ENCODE results near the gene E4F1. TPM values are rescaled to one million over a fixed set of nuclear protein-coding genes. Genes with fewer than 3 reads are reported as not detected.

The E4F1 gene
- total and polyA plus RNA-seq, 10 of the 15 experiments (the other 5 are each of a cell fraction or from before 2014, with no cell fraction given), result 0.23 to 36.5 (median 14.5) TPM

DNA sequence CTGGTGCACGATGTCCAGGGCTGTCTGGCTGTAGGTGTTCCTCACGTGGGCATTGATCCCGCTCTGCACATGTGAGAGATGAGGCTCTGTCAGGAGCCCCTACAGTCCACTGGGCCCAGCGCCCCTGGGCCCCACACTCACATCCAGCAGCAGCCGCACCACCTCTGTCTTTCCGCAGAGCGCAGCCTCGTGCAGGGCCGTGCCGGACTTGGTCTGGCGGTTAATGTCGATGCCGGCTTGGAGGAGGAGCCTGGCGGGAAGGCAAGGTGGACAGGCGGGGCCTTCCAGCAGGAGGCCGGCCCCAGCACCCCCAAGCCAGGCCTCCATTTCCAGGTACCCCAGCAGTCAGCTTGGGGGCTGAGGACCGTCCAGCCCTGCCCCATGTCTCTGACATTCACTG, 36.2 kb upstream of the E4F1 start:
- Histone ChIP-seq H3K27ac (ENCODE audit: control insufficient read depth, insufficient read depth) (no peak overlapping the region), H3K4me2 (ENCODE audit: control insufficient read depth, insufficient read depth) (no peak overlapping the region), H3K9ac (ENCODE audit: control insufficient read depth, insufficient read depth, low read length) (no peak overlapping the region), H3K9me3 (replicated peaks; ENCODE audit: control insufficient read depth, insufficient read depth, low read length) (no peaks in the 10 kb centered on the region), H3K4me1 (ENCODE audit: control insufficient read depth, insufficient read depth, low read length) (no peaks in the 10 kb centered on the region), H2AFZ (ENCODE audit: control insufficient read depth, low read depth, low read length) (no peak overlapping the region), H3K36me3 (ENCODE audit: control insufficient read depth in 2 of 2, insufficient read depth in 2 of 2, low read length in 1 of 2) (no peaks in the 10 kb centered on the region), H4K20me1 (ENCODE audit: control insufficient read depth, insufficient read depth) (no peaks in the 10 kb centered on the region), H3K79me2 (ENCODE audit: control insufficient read depth, insufficient read depth, low read length) (no peaks in the 10 kb centered on the region), H3K27me3 (replicated peaks in 1 of 2; ENCODE audit: control insufficient read depth in 2 of 2, insufficient read depth in 2 of 2, low read length in 1 of 2) (no peaks in the 10 kb centered on the region; a peak in 1 of 4 replicates), H3K4me3 (no peak overlapping the region)
- no TSS peak for BruUV-seq (replicated peaks)
- TF ChIP-seq, protein P1, sequence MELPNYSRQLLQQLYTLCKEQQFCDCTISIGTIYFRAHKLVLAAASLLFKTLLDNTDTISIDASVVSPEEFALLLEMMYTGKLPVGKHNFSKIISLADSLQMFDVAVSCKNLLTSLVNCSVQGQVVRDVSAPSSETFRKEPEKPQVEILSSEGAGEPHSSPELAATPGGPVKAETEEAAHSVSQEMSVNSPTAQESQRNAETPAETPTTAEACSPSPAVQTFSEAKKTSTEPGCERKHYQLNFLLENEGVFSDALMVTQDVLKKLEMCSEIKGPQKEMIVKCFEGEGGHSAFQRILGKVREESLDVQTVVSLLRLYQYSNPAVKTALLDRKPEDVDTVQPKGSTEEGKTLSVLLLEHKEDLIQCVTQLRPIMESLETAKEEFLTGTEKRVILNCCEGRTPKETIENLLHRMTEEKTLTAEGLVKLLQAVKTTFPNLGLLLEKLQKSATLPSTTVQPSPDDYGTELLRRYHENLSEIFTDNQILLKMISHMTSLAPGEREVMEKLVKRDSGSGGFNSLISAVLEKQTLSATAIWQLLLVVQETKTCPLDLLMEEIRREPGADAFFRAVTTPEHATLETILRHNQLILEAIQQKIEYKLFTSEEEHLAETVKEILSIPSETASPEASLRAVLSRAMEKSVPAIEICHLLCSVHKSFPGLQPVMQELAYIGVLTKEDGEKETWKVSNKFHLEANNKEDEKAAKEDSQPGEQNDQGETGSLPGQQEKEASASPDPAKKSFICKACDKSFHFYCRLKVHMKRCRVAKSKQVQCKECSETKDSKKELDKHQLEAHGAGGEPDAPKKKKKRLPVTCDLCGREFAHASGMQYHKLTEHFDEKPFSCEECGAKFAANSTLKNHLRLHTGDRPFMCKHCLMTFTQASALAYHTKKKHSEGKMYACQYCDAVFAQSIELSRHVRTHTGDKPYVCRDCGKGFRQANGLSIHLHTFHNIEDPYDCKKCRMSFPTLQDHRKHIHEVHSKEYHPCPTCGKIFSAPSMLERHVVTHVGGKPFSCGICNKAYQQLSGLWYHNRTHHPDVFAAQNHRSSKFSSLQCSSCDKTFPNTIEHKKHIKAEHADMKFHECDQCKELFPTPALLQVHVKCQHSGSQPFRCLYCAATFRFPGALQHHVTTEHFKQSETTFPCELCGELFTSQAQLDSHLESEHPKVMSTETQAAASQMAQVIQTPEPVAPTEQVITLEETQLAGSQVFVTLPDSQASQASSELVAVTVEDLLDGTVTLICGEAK (IDR thresholded peaks at IDR 0.05; ENCODE audit: borderline replicate concordance), result no peak
- TF ChIP-seq HDAC2 (IDR thresholded peaks at IDR 0.05), result no peak
- TF ChIP-seq TCF12 (IDR thresholded peaks at IDR 0.05; ENCODE audit: low read depth, low read length), result no peak
- TF ChIP-seq, protein P2, sequence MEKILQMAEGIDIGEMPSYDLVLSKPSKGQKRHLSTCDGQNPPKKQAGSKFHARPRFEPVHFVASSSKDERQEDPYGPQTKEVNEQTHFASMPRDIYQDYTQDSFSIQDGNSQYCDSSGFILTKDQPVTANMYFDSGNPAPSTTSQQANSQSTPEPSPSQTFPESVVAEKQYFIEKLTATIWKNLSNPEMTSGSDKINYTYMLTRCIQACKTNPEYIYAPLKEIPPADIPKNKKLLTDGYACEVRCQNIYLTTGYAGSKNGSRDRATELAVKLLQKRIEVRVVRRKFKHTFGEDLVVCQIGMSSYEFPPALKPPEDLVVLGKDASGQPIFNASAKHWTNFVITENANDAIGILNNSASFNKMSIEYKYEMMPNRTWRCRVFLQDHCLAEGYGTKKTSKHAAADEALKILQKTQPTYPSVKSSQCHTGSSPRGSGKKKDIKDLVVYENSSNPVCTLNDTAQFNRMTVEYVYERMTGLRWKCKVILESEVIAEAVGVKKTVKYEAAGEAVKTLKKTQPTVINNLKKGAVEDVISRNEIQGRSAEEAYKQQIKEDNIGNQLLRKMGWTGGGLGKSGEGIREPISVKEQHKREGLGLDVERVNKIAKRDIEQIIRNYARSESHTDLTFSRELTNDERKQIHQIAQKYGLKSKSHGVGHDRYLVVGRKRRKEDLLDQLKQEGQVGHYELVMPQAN (conservative IDR thresholded peaks at IDR 0.05), result no peak
- no peak for TF ChIP-seq SIN3A (IDR thresholded peaks at IDR 0.05; ENCODE audit: low read depth, low read length)
- no peak for TF ChIP-seq MYC (IDR thresholded peaks at IDR 0.05; ENCODE audit: insufficient read depth, insufficient read length, insufficient replicate concordance, low read length, severe bottlenecking)
- TF ChIP-seq, protein P3, sequence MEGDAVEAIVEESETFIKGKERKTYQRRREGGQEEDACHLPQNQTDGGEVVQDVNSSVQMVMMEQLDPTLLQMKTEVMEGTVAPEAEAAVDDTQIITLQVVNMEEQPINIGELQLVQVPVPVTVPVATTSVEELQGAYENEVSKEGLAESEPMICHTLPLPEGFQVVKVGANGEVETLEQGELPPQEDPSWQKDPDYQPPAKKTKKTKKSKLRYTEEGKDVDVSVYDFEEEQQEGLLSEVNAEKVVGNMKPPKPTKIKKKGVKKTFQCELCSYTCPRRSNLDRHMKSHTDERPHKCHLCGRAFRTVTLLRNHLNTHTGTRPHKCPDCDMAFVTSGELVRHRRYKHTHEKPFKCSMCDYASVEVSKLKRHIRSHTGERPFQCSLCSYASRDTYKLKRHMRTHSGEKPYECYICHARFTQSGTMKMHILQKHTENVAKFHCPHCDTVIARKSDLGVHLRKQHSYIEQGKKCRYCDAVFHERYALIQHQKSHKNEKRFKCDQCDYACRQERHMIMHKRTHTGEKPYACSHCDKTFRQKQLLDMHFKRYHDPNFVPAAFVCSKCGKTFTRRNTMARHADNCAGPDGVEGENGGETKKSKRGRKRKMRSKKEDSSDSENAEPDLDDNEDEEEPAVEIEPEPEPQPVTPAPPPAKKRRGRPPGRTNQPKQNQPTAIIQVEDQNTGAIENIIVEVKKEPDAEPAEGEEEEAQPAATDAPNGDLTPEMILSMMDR (IDR thresholded peaks at IDR 0.05 in 2 of 3, conservative IDR thresholded peaks at IDR 0.05 in 1 of 3; ENCODE audit: control insufficient read depth in 2 of 3, extremely low read depth in 1 of 3, insufficient read depth in 1 of 3, low read depth in 3 of 3, low read length in 3 of 3), result no peak
- DNase-seq (ENCODE audit: low read depth, low spot score) (no peak), FAIRE-seq (no peak), ATAC-seq (no peak)
- RAD21 ChIA-PET (ENCODE audit: unreplicated experiment), result no interaction called here
- SMC1A ChIA-PET (ENCODE audit: uncharacterized antibody, unreplicated experiment), result no interaction called here
- intact Hi-C loops (cut with micrococcal nuclease; ENCODE audit: unreplicated experiment), result no loop called here
- in situ Hi-C loops (cut with MboI), result no loop called here
- CTCF ChIA-PET, result interaction anchor here (0.6 kb wide), 1 partner anchor 233 kb away, joined by 3 read pairs; the partner anchor contains the start of gene RPL3L
- WGBS (ENCODE audit: insufficient coverage, insufficient replicate concordance, low lambda C conversion rate, missing lambda C conversion rate), result 78% methylated on average over 17 of the region's 17 CpGs
- POLR2A ChIA-PET, result no interaction called here
